Epithelial cell of esophagus (primary cell): ENCODE measurements around the gene CFTR.

Experiments used
- DNase-seq: peaks from one replicate; pipeline ENCODE4 v3.0.0; 2010; ENCODE audit warnings: low read depth
- H3K4me3 ChIP-seq: 2 replicates; pipeline ENCODE4 v1.5.1; 2011; ENCODE audit warnings: mild to moderate bottlenecking, low read length, control low read depth
- CTCF ChIP-seq: IDR thresholded peaks from 2 replicates; pipeline ENCODE4 v1.5.1; 2011; ENCODE audit warnings: low read depth, mild to moderate bottlenecking, low read length, control low read depth, inconsistent platforms; ENCODE audit not compliant: insufficient read depth; ENCODE audit errors: missing control alignments

The CFTR gene

GRCh38 chr7:117686311-117686935 is 206.6 kb downstream of the CFTR start:
- DNase-seq, result peak; percentile 29
- TF ChIP-seq CTCF, result no peak
- H3K4me3 ChIP-seq, result no peak overlapping the region

- H3K4me3 ChIP-seq, result no peak overlapping the region
- DNase-seq, result peak; percentile 96
- no peak for TF ChIP-seq CTCF
These were observed 208.3 kb downstream of the CFTR start for GRCh38 chr7:117688126-117688525.

GRCh38 chr7:117689406-117689805 is 209.6 kb downstream of the CFTR start:
- TF ChIP-seq CTCF, result no peak
- no peak overlapping the region for H3K4me3 ChIP-seq
- DNase-seq, result no peak

- no peak for DNase-seq
- TF ChIP-seq CTCF, result no peak
- H3K4me3 ChIP-seq, result no peak overlapping the region
These were observed 210.3 kb downstream of the CFTR start for GRCh38 chr7:117690147-117690546.

- DNase-seq, result no peak
- no peak overlapping the region for H3K4me3 ChIP-seq
- no peak for TF ChIP-seq CTCF
These were observed 212.5 kb downstream of the CFTR start for GRCh38 chr7:117692338-117692737.

GRCh38 chr7:117698018-117698417 is 218.2 kb downstream of the CFTR start:
- no peak for DNase-seq
- H3K4me3 ChIP-seq, result no peak overlapping the region
- TF ChIP-seq CTCF, result no peak

- DNase-seq, result peak; percentile 55
- H3K4me3 ChIP-seq, result no peak overlapping the region
- no peak for TF ChIP-seq CTCF
These were observed 224.2 kb downstream of the CFTR start for GRCh38 chr7:117704063-117704462.
